HEK293 (cell line): ENCODE results near the gene AMZ1.

Experiments
- BCL6B ChIP-seq: fragments of 450-650 bp; formaldehyde crosslinking; IDR thresholded peaks from 2 replicates; pipeline ENCODE4 v1.5.1; 2017; ENCODE audit warnings: missing biosample characterization, missing genetic modification characterization
- EGR2 ChIP-seq: fragments of 450-650 bp; formaldehyde crosslinking; IDR thresholded peaks from 2 replicates; pipeline ENCODE4 v1.5.1; 2016; ENCODE audit warnings: low read depth, missing biosample characterization, missing genetic modification characterization
- GLI2 ChIP-seq: fragments of 450-650 bp; formaldehyde crosslinking; IDR thresholded peaks from 2 replicates; pipeline ENCODE4; 2017; ENCODE audit warnings: missing biosample characterization, missing genetic modification characterization, low read depth, borderline replicate concordance
- MYNN ChIP-seq: fragments of 450-650 bp; formaldehyde crosslinking; IDR thresholded peaks from 2 replicates; pipeline ENCODE4 v1.5.1; 2016; ENCODE audit warnings: missing biosample characterization, missing genetic modification characterization, borderline replicate concordance
- SP2 ChIP-seq: fragments of 450-650 bp; formaldehyde crosslinking; IDR thresholded peaks from 2 replicates; pipeline ENCODE4 v1.5.1; 2016; ENCODE audit warnings: missing biosample characterization, missing genetic modification characterization
- SP3 ChIP-seq: fragments of 450-650 bp; formaldehyde crosslinking; IDR thresholded peaks from 2 replicates; pipeline ENCODE4 v1.5.1; 2016; ENCODE audit warnings: missing biosample characterization, missing genetic modification characterization
- ZBTB7A ChIP-seq: fragments of 450-650 bp; formaldehyde crosslinking; IDR thresholded peaks from 2 replicates; pipeline ENCODE4 v1.5.1; 2016; ENCODE audit warnings: low read depth, missing biosample characterization, missing genetic modification characterization
- ZFP37 ChIP-seq: fragments of 450-650 bp; formaldehyde crosslinking; IDR thresholded peaks from 2 replicates; pipeline ENCODE4 v1.5.1; 2016; ENCODE audit warnings: missing biosample characterization, missing genetic modification characterization
- ZNF138 ChIP-seq: fragments of 450-650 bp; formaldehyde crosslinking; IDR thresholded peaks from 2 replicates; pipeline ENCODE4 v1.5.1; 2016; ENCODE audit warnings: missing biosample characterization, missing genetic modification characterization, borderline replicate concordance
- ZNF155 ChIP-seq: fragments of 450-650 bp; formaldehyde crosslinking; IDR thresholded peaks from 2 replicates; pipeline ENCODE4 v1.5.1; 2016; ENCODE audit warnings: missing biosample characterization, missing genetic modification characterization
- ZNF16 ChIP-seq: fragments of 450-650 bp; formaldehyde crosslinking; IDR thresholded peaks from 2 replicates; pipeline ENCODE4 v1.5.1; 2016; ENCODE audit warnings: low read depth, missing biosample characterization, missing genetic modification characterization
- ZNF175 ChIP-seq: fragments of 450-650 bp; formaldehyde crosslinking; IDR thresholded peaks from 2 replicates; pipeline ENCODE4 v1.5.1; 2016; ENCODE audit warnings: missing biosample characterization, missing genetic modification characterization
- ZNF23 ChIP-seq: fragments of 450-650 bp; formaldehyde crosslinking; IDR thresholded peaks from 2 replicates; pipeline ENCODE4 v1.5.1; 2016; ENCODE audit warnings: missing biosample characterization, missing genetic modification characterization, borderline replicate concordance
- ZNF248 ChIP-seq: fragments of 450-650 bp; formaldehyde crosslinking; IDR thresholded peaks from 2 replicates; pipeline ENCODE4 v1.5.1; 2017; ENCODE audit warnings: missing biosample characterization, missing genetic modification characterization
- ZNF292 ChIP-seq: fragments of 450-650 bp; formaldehyde crosslinking; IDR thresholded peaks from 2 replicates; pipeline ENCODE4 v1.5.1; 2016; ENCODE audit warnings: low read depth, missing biosample characterization, missing genetic modification characterization, borderline replicate concordance
- ZNF394 ChIP-seq: fragments of 450-650 bp; formaldehyde crosslinking; IDR thresholded peaks from 2 replicates; pipeline ENCODE4 v1.5.1; 2016; ENCODE audit warnings: missing biosample characterization, missing genetic modification characterization, mild to moderate bottlenecking, moderate library complexity, borderline replicate concordance
- ZNF521 ChIP-seq: fragments of 450-650 bp; formaldehyde crosslinking; IDR thresholded peaks from 2 replicates; pipeline ENCODE4 v1.5.1; 2017; ENCODE audit warnings: missing biosample characterization, mild to moderate bottlenecking, missing genetic modification characterization
- ZNF530 ChIP-seq: fragments of 450-650 bp; formaldehyde crosslinking; IDR thresholded peaks from 2 replicates; pipeline ENCODE4 v1.5.1; 2016; ENCODE audit warnings: low read depth, missing biosample characterization, missing genetic modification characterization
- ZNF555 ChIP-seq: fragments of 450-650 bp; formaldehyde crosslinking; conservative IDR thresholded peaks from 2 replicates; pipeline ENCODE4 v1.5.1; 2017; ENCODE audit warnings: missing biosample characterization, mild to moderate bottlenecking, missing genetic modification characterization, inconsistent platforms
- ZNF621 ChIP-seq: fragments of 450-650 bp; formaldehyde crosslinking; IDR thresholded peaks from 2 replicates; pipeline ENCODE4 v1.5.1; 2017; ENCODE audit warnings: missing biosample characterization, missing genetic modification characterization
- ZNF626 ChIP-seq: fragments of 450-650 bp; sonication (Bioruptor Pico); formaldehyde crosslinking; IDR thresholded peaks from 2 replicates; pipeline ENCODE4 v1.5.1; 2018; ENCODE audit warnings: missing biosample characterization, missing genetic modification characterization, inconsistent platforms
- ZNF629 ChIP-seq: fragments of 450-650 bp; formaldehyde crosslinking; IDR thresholded peaks from 2 replicates; pipeline ENCODE4 v1.5.1; 2017; ENCODE audit warnings: missing biosample characterization, missing genetic modification characterization
- ZNF677 ChIP-seq: fragments of 450-650 bp; IDR thresholded peaks from 2 replicates; pipeline ENCODE4 v1.5.0; 2018; ENCODE audit warnings: missing biosample characterization, mild to moderate bottlenecking, missing genetic modification characterization, moderate library complexity
- ZNF776 ChIP-seq: fragments of 450-650 bp; formaldehyde crosslinking; IDR thresholded peaks from 2 replicates; pipeline ENCODE4 v1.5.0; 2017; ENCODE audit warnings: missing biosample characterization, missing genetic modification characterization, borderline replicate concordance
- ZNF777 ChIP-seq: fragments of 450-650 bp; formaldehyde crosslinking; IDR thresholded peaks from 2 replicates; pipeline ENCODE4 v1.5.1; 2017; ENCODE audit warnings: missing biosample characterization, missing genetic modification characterization, borderline replicate concordance
- ZNF791 ChIP-seq: fragments of 450-650 bp; formaldehyde crosslinking; IDR thresholded peaks from 2 replicates; pipeline ENCODE4 v1.5.1; 2016; ENCODE audit warnings: missing biosample characterization, missing genetic modification characterization
- ZSCAN16 ChIP-seq: fragments of 450-650 bp; formaldehyde crosslinking; IDR thresholded peaks from 2 replicates; pipeline ENCODE4 v1.5.1; 2016; ENCODE audit warnings: missing biosample characterization, missing genetic modification characterization
- ZSCAN23 ChIP-seq: fragments of 450-650 bp; formaldehyde crosslinking; IDR thresholded peaks from 2 replicates; pipeline ENCODE4 v1.5.1; 2016; ENCODE audit warnings: missing biosample characterization, missing genetic modification characterization
- ZSCAN5A ChIP-seq: fragments of 450-650 bp; formaldehyde crosslinking; IDR thresholded peaks from 2 replicates; pipeline ENCODE4 v1.5.1; 2016; ENCODE audit warnings: missing biosample characterization, missing genetic modification characterization
- TF ChIP-seq, protein P1 (sequence below): fragments of 450-650 bp; formaldehyde crosslinking; IDR thresholded peaks from 2 replicates; pipeline ENCODE4 v1.5.1; 2016; ENCODE audit warnings: missing biosample characterization, missing genetic modification characterization
- TF ChIP-seq, protein P2 (sequence below): fragments of 450-650 bp; formaldehyde crosslinking; IDR thresholded peaks from 2 replicates; pipeline ENCODE4 v1.5.1; 2016; ENCODE audit warnings: missing biosample characterization, missing genetic modification characterization
- TF ChIP-seq, protein P3 (sequence below): fragments of 450-650 bp; formaldehyde crosslinking; IDR thresholded peaks from 2 replicates; pipeline ENCODE4 v1.5.1; 2016; ENCODE audit warnings: missing biosample characterization, missing genetic modification characterization, borderline replicate concordance

Gene AMZ1

DNA sequence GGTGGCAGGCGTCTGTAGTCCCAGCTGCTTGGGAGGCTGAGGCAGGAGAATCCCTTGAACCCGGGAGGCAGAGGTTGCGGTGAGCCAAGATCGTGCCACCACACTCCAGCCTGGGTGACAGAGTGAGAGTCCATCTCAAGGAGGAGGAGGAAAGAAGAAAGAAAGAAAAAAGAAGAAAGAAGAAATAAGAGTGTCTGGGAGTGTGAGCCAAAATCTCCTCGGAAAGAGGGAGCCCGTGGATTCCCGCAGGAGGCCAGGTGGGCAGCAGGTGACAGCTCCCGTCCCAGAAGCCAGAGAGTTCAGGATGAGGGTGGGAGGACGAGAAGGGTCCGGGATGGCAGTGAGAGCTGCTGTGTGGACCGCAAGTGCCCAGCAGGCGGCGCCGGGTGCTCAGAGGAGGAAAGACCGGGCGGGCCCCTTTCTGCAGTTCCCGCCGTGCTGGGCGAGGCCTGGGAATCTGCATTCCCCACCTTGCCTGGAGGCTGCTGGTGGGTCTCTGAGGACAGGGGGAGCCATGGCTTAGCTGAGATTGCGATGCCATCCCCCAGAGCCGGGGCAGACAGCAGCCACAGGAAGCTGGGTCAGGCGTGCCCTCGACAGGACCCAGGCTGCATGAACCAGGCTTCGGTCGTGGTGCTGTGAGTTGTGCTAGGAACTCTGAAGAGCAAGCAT is 17.1 kb upstream of the AMZ1 start (continued):
- TF ChIP-seq, protein P1, sequence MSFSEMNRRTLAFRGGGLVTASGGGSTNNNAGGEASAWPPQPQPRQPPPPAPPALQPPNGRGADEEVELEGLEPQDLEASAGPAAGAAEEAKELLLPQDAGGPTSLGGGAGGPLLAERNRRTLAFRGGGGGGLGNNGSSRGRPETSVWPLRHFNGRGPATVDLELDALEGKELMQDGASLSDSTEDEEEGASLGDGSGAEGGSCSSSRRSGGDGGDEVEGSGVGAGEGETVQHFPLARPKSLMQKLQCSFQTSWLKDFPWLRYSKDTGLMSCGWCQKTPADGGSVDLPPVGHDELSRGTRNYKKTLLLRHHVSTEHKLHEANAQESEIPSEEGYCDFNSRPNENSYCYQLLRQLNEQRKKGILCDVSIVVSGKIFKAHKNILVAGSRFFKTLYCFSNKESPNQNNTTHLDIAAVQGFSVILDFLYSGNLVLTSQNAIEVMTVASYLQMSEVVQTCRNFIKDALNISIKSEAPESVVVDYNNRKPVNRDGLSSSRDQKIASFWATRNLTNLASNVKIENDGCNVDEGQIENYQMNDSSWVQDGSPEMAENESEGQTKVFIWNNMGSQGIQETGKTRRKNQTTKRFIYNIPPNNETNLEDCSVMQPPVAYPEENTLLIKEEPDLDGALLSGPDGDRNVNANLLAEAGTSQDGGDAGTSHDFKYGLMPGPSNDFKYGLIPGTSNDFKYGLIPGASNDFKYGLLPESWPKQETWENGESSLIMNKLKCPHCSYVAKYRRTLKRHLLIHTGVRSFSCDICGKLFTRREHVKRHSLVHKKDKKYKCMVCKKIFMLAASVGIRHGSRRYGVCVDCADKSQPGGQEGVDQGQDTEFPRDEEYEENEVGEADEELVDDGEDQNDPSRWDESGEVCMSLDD = no peak
- TF ChIP-seq BCL6B (tag by site-specific recombination) = no peak
- TF ChIP-seq ZNF248 (tag by site-specific recombination) = no peak
- no peak for TF ChIP-seq ZNF138
- TF ChIP-seq ZNF629 (tag by site-specific recombination) = no peak
- no peak for TF ChIP-seq ZNF16 (tag by site-specific recombination)
- TF ChIP-seq SP3 (tag by site-specific recombination) = no peak
- no peak for TF ChIP-seq ZSCAN23
- TF ChIP-seq ZNF791 (tag by site-specific recombination) = no peak
- TF ChIP-seq GLI2 (tag by site-specific recombination) = no peak
- TF ChIP-seq MYNN = no peak
- TF ChIP-seq ZNF521 = no peak
- TF ChIP-seq, protein P2, sequence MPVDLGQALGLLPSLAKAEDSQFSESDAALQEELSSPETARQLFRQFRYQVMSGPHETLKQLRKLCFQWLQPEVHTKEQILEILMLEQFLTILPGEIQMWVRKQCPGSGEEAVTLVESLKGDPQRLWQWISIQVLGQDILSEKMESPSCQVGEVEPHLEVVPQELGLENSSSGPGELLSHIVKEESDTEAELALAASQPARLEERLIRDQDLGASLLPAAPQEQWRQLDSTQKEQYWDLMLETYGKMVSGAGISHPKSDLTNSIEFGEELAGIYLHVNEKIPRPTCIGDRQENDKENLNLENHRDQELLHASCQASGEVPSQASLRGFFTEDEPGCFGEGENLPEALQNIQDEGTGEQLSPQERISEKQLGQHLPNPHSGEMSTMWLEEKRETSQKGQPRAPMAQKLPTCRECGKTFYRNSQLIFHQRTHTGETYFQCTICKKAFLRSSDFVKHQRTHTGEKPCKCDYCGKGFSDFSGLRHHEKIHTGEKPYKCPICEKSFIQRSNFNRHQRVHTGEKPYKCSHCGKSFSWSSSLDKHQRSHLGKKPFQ (tag by site-specific recombination) = no peak
- no peak for TF ChIP-seq ZSCAN16 (tag by site-specific recombination)
- no peak for TF ChIP-seq ZNF777
- TF ChIP-seq ZNF776 = no peak
- TF ChIP-seq ZNF555 (tag by site-specific recombination) = no peak
- TF ChIP-seq ZNF23 (tag by site-specific recombination) = no peak
- no peak for TF ChIP-seq EGR2 (tag by site-specific recombination)
- no peak for TF ChIP-seq ZNF175 (tag by site-specific recombination)
- no peak for TF ChIP-seq ZNF677 (tag by site-specific recombination)
- TF ChIP-seq ZNF626 (tag by site-specific recombination) = no peak
- TF ChIP-seq ZNF292 (tag by site-specific recombination) = no peak
- TF ChIP-seq ZFP37 (tag by site-specific recombination) = no peak
- no peak for TF ChIP-seq ZSCAN5A
- TF ChIP-seq ZNF621 (tag by site-specific recombination) = no peak
- TF ChIP-seq ZNF530 (tag by site-specific recombination) = no peak
- TF ChIP-seq ZBTB7A (tag by site-specific recombination) = no peak
- no peak; the same call in 1 of the 2 replicates for TF ChIP-seq ZNF394 (tag by site-specific recombination)
- no peak for TF ChIP-seq SP2
- TF ChIP-seq ZNF155 (tag by site-specific recombination) = no peak
- TF ChIP-seq, protein P3, sequence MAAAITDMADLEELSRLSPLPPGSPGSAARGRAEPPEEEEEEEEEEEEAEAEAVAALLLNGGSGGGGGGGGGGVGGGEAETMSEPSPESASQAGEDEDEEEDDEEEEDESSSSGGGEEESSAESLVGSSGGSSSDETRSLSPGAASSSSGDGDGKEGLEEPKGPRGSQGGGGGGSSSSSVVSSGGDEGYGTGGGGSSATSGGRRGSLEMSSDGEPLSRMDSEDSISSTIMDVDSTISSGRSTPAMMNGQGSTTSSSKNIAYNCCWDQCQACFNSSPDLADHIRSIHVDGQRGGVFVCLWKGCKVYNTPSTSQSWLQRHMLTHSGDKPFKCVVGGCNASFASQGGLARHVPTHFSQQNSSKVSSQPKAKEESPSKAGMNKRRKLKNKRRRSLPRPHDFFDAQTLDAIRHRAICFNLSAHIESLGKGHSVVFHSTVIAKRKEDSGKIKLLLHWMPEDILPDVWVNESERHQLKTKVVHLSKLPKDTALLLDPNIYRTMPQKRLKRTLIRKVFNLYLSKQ = no peak
